KMS-11 (cell line): ENCODE data around the gene ZXDC.

Experiments
- H2AFZ ChIP-seq: fragments of 200-600 bp; sonication (generic); 2 replicates; pipeline ENCODE4 v1.6.1; 2016; ENCODE audit warnings: antibody characterized with exemption, mixed run types, low read depth
- H3K27ac ChIP-seq: fragments of 200-600 bp; sonication (generic); 2 replicates; pipeline ENCODE4 v1.6.1; 2016; ENCODE audit warnings: mild to moderate bottlenecking, mixed run types
- H3K27me3 ChIP-seq: fragments of 200-600 bp; sonication (generic); 2 replicates; pipeline ENCODE4 v1.6.1; 2017; ENCODE audit warnings: mild to moderate bottlenecking, low read depth, mixed run types, moderate library complexity; ENCODE audit not compliant: insufficient read depth
- H3K36me3 ChIP-seq: fragments of 200-600 bp; sonication (generic); 2 replicates; pipeline ENCODE4 v1.6.1; 2017; ENCODE audit warnings: mild to moderate bottlenecking, mixed run types; ENCODE audit not compliant: insufficient read depth
- H3K4me1 ChIP-seq: fragments of 200-600 bp; sonication (generic); 2 replicates; pipeline ENCODE4 v1.6.1; 2016; ENCODE audit warnings: mild to moderate bottlenecking, low read depth, mixed run types; ENCODE audit not compliant: poor library complexity, severe bottlenecking
- H3K4me2 ChIP-seq: fragments of 200-600 bp; sonication (generic); 2 replicates; pipeline ENCODE4 v1.7.0; 2016; ENCODE audit warnings: mild to moderate bottlenecking, mixed run types
- H3K4me3 ChIP-seq: fragments of 200-600 bp; sonication (generic); IDR thresholded peaks from 2 replicates; pipeline ENCODE4 v1.6.1; 2017; ENCODE audit warnings: low read depth, low read length, mixed read lengths; ENCODE audit not compliant: insufficient read depth
- H3K79me2 ChIP-seq: fragments of 200-600 bp; sonication (generic); 2 replicates; pipeline ENCODE4 v1.6.1; 2016; ENCODE audit warnings: low read depth, mixed run types; ENCODE audit not compliant: insufficient read depth
- H3K9ac ChIP-seq: fragments of 200-600 bp; sonication (generic); 2 replicates; pipeline ENCODE4 v1.6.1; 2016; ENCODE audit warnings: mild to moderate bottlenecking, mixed run types
- H4K20me1 ChIP-seq: fragments of 200-600 bp; sonication (generic); 2 replicates; pipeline ENCODE4 v1.6.1; 2016; ENCODE audit warnings: mild to moderate bottlenecking, mixed run types; ENCODE audit not compliant: insufficient read depth
- TF ChIP-seq, protein P1 (sequence below): fragments of 200-600 bp; sonication (generic); conservative IDR thresholded peaks from 2 replicates; pipeline ENCODE4 v1.6.1; 2017; ENCODE audit warnings: low read depth, mild to moderate bottlenecking, antibody characterized with exemption, low read length, moderate library complexity, mixed read lengths

The ZXDC gene

DNA sequence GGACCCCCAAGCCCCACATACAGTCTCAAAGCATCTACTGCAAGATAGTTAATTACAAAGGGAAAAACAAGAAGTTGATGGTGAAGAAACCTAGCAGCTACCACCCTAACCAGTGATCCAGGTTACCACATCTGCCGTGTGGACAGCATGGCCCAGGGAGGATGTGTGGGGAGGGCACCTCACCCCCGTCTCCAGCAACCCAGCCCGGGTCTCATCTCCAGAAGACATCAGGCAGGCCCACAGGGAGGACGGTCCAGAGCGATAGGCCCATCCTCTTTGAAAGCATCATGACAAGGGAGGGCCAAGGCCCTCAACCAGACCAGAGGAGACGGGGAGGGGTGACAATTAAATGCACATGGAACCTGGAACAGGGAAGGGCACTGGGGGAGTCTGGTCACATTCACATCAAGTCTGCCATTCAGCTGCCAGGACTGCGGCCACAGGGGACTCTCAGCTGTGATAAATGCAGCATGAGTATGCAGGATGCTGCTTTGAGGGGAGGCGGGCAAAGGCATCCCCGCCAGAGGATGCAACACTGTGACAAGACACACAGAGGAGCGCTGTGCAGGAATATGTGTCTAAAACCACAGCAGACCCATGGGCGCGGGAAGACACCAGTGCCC is 18.8 kb downstream of the ZXDC start:
- Histone ChIP-seq H3K4me3 (no peak overlapping the region), H2AFZ (no peak overlapping the region)

DNA sequence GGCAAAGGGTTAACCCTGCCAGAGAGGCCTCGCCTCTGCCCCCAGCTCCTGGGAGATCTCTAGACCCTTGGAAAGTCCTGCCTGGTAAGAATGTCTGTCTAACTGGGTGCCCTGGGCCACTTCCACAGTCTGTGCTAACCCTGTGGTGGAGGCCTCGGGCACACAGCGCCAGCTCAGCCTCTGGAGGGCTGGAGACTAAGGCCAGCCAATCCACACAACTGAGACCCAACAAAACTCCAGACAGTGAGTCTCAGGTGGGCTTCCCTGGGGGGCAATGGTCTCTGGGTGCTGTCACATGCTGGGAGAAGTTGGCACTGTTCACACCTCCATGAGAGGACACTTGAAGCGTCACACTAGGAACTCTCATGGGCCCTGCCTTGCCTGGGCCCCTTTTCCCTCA is 19.5 kb downstream of the ZXDC start:
- no peaks in the 10 kb centered on the region for H3K79me2 ChIP-seq
- TF ChIP-seq, protein P1, sequence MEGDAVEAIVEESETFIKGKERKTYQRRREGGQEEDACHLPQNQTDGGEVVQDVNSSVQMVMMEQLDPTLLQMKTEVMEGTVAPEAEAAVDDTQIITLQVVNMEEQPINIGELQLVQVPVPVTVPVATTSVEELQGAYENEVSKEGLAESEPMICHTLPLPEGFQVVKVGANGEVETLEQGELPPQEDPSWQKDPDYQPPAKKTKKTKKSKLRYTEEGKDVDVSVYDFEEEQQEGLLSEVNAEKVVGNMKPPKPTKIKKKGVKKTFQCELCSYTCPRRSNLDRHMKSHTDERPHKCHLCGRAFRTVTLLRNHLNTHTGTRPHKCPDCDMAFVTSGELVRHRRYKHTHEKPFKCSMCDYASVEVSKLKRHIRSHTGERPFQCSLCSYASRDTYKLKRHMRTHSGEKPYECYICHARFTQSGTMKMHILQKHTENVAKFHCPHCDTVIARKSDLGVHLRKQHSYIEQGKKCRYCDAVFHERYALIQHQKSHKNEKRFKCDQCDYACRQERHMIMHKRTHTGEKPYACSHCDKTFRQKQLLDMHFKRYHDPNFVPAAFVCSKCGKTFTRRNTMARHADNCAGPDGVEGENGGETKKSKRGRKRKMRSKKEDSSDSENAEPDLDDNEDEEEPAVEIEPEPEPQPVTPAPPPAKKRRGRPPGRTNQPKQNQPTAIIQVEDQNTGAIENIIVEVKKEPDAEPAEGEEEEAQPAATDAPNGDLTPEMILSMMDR, result no peak
- H3K36me3 ChIP-seq, result 0 out of 2 replicates have a peak, but pooled peaks cover 4% of the 10 kb centered on the region

More for the DNA sequence above, 18.8 kb downstream of the ZXDC start:
- no peak overlapping the region for H3K27ac ChIP-seq
- no peak overlapping the region for H3K4me2 ChIP-seq
- H3K79me2 ChIP-seq, result no peaks in the 10 kb centered on the region
- no peaks in the 10 kb centered on the region for H4K20me1 ChIP-seq
- H3K4me1 ChIP-seq, result no peaks in the 10 kb centered on the region
- H3K36me3 ChIP-seq, result 0 out of 2 replicates have a peak, but pooled peaks cover 4% of the 10 kb centered on the region
- TF ChIP-seq, protein P1, result no peak
- no peaks in the 10 kb centered on the region for H3K27me3 ChIP-seq
- no peak overlapping the region for H3K9ac ChIP-seq

DNA sequence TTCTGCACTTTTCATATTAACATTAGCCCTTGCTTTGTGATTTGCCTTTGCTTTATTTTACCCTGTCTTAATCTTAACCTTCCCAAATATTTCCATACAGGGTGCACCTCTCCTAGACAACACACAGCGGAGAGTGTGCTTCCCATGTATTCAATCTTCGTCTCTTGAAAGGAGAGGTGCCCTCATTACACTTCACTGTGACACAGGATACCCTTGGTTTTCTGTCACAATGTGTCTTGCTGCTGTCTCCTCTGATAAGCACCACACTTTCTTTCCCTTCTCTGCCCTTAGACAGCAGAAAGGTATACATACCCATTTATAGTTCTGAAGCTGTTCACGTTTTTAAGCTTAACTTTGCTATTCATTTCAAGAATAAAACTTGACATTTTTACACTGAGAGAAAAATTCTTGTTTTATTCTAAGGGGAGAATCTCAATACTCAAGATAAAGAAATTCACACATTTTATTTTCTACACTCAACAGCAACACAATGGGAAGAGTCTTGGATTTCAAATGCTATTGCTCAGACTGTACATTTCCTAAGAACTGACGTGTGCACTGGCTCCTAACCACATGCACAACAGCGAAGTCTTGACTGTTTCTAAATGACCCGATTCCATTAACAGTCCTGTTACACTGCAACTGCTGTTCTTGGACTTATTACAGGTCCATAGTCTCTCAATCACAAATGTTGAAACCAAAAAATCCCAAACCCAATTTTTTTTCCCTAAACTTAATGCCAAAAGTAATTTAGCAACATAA is 21.1 kb downstream of the ZXDC start:
- Histone ChIP-seq H3K27ac (no peak overlapping the region), H3K9ac (no peak overlapping the region), H3K4me1 (no peaks in the 10 kb centered on the region), H3K79me2 (no peaks in the 10 kb centered on the region), H3K4me2 (no peak overlapping the region), H3K4me3 (no peak overlapping the region), H4K20me1 (no peaks in the 10 kb centered on the region), H2AFZ (no peak overlapping the region), H3K27me3 (no peaks in the 10 kb centered on the region), H3K36me3 (0 out of 2 replicates have a peak, but pooled peaks cover 4% of the 10 kb centered on the region)
- TF ChIP-seq, protein P1, result no peak

More for the DNA sequence above, 19.5 kb downstream of the ZXDC start:
- Histone ChIP-seq H3K27ac (no peak overlapping the region), H4K20me1 (no peaks in the 10 kb centered on the region), H3K4me2 (no peak overlapping the region), H2AFZ (no peak overlapping the region), H3K4me1 (no peaks in the 10 kb centered on the region), H3K4me3 (no peak overlapping the region), H3K9ac (no peak overlapping the region), H3K27me3 (no peaks in the 10 kb centered on the region)

DNA sequence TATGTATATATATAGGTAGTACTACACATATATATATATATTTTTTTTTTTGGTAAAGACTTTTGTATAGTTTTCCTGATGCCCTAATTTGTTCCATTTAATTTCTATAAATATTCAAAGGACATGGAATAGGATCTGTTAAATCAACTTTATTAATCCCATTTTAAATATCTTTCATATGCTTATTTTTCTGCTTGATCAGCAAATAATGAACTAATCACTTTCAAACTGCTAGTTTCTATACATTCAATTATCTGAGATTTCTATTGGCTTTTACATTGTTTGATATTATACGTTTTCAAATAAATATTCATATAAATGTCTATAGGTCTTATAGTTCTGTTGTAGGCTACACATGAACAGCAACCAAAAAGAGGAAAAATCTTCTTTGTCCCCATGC is 21.7 kb downstream of the ZXDC start:
- Histone ChIP-seq H3K4me3 (no peak overlapping the region), H3K27ac (no peak overlapping the region), H3K4me1 (no peaks in the 10 kb centered on the region), H4K20me1 (no peaks in the 10 kb centered on the region), H3K79me2 (no peaks in the 10 kb centered on the region), H3K27me3 (no peaks in the 10 kb centered on the region), H3K9ac (no peak overlapping the region), H3K4me2 (no peak overlapping the region), H2AFZ (no peak overlapping the region), H3K36me3 (0 out of 2 replicates have a peak, but pooled peaks cover 4% of the 10 kb centered on the region)
- TF ChIP-seq, protein P1, result no peak
